Activated T-cell treated with anti-CD3 and anti-CD28 coated beads for 24 hours (primary cell): Measurements from ENCODE around the gene ATP9B.

ENCODE experiments used
- DNase-seq: peaks from one replicate; pipeline ENCODE4 v3.0.0-alpha.2; 2020; ENCODE audit warnings: low read depth

Gene ATP9B, protein sequence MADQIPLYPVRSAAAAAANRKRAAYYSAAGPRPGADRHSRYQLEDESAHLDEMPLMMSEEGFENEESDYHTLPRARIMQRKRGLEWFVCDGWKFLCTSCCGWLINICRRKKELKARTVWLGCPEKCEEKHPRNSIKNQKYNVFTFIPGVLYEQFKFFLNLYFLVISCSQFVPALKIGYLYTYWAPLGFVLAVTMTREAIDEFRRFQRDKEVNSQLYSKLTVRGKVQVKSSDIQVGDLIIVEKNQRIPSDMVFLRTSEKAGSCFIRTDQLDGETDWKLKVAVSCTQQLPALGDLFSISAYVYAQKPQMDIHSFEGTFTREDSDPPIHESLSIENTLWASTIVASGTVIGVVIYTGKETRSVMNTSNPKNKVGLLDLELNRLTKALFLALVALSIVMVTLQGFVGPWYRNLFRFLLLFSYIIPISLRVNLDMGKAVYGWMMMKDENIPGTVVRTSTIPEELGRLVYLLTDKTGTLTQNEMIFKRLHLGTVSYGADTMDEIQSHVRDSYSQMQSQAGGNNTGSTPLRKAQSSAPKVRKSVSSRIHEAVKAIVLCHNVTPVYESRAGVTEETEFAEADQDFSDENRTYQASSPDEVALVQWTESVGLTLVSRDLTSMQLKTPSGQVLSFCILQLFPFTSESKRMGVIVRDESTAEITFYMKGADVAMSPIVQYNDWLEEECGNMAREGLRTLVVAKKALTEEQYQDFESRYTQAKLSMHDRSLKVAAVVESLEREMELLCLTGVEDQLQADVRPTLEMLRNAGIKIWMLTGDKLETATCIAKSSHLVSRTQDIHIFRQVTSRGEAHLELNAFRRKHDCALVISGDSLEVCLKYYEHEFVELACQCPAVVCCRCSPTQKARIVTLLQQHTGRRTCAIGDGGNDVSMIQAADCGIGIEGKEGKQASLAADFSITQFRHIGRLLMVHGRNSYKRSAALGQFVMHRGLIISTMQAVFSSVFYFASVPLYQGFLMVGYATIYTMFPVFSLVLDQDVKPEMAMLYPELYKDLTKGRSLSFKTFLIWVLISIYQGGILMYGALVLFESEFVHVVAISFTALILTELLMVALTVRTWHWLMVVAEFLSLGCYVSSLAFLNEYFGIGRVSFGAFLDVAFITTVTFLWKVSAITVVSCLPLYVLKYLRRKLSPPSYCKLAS

DNA sequence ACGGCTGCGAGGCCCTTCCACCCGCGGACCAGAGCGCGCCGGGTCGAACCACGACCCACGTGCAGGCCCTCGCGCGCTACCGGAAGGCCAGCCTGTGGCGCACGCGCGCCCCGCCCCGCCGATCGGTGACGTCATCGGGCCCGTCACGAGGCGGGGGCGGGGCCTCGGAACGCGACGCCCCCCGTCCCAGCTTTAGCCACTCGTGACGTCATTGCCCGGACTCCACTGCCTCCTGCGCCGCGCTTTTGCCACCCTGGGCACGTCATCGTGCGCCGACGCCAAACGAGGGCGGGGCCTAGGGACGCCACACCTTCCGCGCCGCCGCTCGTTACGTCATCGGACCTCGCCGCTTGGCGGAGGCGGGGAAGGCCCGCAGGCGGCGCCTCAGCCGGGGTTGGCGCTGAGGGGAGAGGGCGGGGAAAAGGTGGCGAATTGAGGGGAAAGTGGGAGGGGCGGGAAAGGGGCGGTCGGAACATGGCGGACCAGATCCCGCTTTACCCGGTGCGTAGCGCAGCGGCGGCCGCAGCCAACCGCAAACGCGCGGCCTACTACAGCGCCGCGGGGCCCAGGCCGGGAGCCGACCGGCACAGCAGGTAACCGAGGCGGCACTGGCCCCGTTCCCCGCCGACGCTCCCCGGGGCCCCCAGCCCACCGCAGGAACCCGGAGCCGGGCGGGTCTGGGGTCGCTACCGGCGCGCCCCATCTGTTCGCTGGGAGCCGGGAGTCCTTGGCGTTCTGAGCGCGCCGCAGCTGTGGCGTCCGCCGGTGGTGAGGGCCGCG, at the start of gene ATP9B:
Gene ATP9B (plus strand): TSS at position 458 of the 780 bp plus-strand sequence. CDS start 17 bp downstream, at position 475.
- DNase-seq: peak; percentile 99

DNA sequence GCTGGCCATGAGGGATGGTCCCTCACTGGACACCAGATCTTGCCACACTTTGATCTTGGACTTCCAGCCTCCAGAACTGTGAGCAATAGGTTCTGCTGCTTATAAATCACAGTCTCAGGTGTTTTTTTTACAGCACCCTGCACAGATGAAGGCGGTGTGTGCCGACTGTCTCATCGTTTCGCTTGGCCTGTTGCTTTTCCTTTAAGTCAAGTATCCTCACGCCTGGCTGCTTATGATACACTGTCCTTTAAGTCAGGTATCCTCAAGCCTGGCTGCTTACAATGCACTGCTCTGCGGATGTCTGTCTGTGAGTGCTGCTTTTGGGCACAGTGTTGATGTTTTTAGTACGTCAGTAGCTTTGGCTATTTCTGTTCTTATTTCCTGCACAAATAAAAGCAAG, 49.3 kb upstream of the ATP9B start:
- DNase-seq: no peak

DNA sequence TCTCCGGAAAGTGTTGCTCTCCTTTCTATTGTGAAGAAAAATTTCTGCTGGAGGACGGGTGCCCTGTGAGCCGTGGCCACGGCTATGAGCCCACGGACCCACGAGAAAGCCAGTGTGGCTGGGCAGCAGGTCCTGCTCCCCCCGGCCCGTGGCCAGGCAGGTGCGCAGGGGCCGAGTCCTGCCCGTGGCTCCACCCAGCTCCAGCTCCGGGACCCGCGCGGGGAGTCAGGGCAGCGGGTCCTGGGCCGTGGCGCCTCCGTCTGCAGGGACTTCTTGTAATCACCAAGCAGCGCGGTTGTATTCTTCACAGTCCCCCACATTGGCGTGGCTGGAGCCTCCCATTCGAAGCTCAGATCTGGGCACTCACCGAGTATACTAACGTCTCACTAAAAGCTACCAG, 46.6 kb upstream of the ATP9B start:
- DNase-seq: no peak

DNA sequence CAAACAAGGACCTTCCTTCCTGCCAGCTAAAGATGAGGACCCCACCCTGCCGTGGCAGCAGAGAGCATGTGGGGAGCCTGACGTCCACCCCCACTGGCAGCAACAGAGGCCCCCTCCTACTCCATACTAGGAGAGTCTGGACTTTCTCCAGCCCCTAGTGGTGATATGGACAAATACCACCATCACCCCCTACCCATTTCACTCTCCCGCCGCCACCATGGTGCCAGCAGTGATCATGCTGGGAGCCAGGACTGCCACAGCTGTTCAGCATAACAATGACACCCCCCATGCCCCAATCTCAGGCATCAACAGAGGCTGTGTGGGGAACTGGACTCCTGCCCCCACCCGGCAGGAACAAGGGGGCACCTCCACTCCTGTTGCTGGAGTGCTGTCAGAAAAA, 42.7 kb upstream of the ATP9B start:
- no peak for DNase-seq

DNA sequence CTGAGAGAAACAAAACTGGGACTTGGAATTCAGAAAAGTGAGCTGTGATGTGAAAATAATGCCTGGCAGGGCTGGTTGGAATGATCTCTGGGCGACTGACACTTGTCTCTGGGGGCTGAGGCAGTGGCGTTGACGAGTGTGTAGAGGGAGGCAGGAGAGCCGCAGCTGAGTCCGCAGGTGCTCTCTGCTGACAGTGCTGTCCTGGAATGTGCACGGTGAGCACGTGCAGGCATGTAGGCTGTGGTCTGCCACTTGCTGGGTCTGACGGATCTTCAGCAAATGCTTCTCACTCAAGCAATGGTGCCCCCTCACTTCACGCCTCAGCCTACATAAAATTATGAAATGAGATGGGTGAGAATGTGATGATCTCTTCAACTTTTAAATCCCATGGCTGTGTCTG, 38.5 kb upstream of the ATP9B start:
- DNase-seq: no peak

DNA sequence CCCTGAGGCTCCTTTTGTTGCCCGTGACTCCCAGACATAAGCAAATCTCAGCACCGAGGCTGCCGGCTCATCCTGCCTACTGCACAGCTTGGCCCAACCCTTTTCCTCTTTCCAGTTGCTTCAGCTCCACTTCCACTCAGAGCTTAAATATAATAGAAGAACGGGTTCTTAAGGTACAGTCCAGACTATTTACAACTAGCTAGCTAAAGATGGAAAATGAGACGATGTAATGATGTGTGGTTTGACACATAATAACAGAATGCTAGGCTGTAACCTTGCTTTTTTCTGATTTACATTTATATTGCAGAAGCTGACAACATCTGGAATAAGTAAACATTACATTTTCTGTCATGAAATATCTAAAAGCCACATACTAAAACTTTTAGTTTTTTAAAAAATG, 26.9 kb upstream of the ATP9B start:
- no peak for DNase-seq

DNA sequence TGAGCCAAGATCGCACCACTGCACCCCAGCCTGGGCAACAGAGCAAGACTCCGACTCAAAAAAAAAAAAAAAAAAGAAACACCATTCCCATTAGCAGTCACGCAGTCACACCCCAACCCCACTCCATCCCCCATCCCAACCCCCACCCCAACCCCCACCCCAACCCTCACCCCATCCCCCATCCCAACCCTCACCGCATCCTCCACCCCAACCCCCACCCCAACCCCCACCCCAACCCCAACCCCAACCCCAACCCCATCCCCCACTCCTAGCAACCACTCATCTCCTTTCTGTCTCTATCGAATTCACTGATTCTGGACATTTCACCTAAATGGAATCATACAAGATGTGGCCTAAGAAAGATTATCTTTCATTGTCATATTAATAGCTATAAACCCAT, 25.9 kb upstream of the ATP9B start:
- DNase-seq: no peak

DNA sequence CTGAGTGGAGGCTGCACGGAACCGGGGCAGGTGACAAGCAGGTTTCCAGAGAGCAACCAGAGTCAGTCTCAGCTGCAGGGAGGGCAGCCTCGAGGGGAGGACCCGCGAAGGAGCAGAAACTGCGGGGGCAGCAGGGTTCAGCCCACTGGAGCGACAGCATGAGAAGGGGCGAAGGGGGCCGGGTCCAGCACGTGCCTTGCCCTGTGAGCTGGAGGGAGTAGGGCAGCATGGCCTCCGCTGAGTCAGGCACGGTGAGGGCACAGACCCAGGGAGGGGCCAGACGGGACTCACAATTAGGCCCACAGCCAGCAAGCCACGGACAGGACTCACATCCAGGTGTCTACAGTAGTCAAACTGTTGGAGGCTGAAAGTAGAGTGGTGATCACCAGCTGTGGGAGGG, 22.7 kb upstream of the ATP9B start:
- no peak for DNase-seq

DNA sequence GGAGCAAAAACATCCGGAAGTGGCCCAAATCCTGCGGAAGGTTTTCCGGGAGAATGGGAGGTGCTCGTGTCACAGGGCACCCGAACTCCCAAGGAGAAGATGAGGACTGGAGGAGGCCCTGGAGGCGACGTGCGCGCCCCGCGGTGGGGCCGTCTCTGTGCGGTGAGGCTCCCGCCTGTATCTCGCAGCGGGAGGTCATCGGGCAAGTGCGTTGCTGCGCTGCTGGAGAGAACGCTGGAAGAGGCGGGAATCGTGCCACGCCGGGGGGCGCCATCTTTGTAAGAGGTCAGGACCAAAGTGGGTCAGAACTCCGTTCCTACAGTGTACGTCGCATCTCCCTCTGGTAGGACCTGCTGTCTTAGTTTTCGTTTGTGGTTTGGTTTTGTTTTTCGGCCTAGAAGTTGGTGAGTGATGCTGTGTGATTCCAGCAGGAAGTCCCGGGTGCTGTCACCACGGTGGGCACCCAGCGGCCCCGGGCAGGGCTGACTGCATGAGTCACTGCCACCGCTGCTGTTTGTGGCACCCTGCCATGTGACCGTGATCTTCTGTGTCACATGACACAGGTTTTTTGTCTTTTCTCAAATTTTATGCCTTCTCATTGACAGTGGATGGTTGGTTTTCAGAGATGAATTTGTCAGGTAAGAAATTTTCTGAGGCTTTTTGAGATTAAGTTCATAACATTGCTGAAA, 21.5 kb upstream of the ATP9B start:
- DNase-seq: no peak

DNA sequence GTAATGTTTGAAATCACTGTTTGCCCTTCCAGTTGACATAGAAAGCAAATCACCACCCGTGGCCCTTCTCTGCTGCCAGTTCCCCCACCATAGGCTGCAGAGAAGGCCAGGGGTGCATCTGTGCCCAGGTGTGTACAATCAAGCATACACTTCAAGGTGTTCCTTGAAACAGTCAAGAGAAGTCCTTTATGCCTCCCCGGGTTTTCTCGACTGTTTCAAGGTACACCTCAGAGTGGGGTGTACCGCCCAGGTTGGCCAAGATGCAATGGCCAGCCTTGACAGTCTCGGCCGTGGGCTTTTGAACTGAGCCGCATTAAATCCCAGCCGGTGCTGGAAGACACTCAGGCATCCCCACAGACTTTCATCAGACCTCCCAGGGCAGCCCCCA, 21.0 kb upstream of the ATP9B start:
- no peak for DNase-seq

DNA sequence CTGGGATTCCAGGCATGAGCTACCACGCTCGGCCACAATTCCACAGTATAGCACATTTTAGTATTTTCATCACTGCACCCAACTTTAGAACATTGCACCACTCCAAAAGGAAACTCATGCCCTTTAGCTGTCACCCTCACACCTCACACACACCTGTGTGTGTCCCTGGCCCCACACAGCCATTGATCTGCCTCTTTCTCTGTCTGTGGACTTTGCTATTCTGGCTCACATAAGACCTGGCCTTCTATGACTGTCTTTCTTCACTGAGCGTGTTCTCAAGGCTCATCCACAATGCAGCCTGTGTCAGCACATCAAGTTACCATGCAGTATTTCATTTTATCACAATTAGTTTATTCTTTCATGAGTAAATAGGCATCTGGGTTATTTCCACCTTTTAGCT, 19.7 kb upstream of the ATP9B start:
- DNase-seq: no peak

DNA sequence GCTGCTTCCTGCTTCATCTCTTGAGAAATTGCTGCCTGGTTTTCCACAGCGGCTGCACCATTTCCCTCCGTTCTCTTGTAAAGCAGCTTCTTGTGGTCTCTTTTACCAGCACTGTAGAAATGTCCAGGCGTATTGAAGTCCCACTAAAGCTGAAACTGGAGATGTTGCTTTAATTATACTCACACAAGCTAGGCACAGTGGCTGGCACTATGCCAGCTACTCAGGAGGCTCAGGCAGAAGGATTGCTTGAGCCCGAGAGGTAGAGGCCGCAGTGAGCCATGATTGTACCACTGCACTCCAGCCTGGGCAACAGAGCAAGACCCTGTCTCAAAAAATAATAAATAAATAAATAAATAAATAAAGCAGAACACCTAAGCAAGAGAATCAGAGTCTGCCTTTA, 19.2 kb upstream of the ATP9B start:
- DNase-seq: no peak

DNA sequence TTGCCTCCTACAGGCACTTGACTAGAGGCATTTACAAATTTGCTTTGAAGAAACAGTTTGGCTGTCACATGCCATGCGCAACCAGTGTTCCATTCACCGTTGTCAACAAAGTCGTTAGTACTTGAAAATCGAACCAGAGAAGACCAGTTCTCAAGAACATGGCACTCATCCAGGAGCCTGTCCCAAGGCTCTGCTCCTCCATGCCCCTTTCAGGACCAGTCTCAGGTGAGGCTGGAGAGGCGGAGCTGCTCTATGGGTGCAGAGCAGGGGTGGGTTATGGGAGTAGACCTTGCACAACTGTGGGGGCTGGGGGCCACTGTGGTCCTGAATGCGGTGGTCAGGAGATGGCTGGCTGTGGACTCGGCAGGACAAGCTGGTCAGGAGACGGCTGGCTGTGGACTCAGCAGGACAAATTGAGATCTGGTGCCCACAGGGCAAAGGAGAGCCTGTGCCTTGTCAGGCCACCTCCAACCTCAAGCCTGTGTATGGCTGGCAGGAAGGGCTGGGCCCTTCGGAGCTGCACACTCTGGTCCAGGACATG, 12.3 kb upstream of the ATP9B start:
- DNase-seq: no peak

DNA sequence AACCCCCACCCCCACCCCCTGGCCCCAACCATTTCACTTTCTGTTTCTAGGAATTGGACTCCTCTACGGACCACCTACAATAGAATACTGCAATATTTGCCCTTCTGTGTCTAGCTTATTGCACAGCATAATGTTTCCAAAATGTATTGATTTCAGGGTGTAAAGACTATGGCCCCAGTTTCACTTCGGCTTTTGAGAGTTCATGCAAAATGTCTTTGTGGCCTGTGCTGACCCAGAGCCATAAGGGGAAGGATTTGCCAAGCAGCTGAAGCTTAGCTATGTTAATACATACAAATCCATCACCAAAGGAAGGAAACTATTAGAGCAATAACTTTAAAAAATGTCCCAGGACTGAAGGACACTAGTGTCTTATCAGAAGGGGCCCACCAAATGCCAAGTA, 11.2 kb upstream of the ATP9B start:
- DNase-seq: no peak

DNA sequence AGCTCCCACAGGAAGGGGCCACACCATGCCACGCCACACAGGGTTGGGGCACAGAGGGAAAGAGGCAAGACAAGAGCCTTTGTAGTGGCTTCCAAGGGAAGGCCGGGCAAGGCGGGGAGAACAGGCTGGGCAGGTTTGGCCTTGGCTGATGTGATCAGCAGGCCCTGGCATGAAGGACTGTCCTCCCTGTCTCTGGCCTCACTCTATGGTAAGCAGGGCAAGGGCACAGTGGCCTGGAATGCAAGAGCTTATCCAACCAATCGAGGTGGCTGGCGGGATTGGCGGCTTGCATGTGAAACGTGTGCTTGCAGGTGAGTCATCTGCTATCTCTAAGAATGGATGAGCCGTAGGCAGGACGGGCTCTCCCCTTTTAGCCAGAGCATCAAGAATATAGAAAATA, 6.4 kb upstream of the ATP9B start:
- DNase-seq: no peak

DNA sequence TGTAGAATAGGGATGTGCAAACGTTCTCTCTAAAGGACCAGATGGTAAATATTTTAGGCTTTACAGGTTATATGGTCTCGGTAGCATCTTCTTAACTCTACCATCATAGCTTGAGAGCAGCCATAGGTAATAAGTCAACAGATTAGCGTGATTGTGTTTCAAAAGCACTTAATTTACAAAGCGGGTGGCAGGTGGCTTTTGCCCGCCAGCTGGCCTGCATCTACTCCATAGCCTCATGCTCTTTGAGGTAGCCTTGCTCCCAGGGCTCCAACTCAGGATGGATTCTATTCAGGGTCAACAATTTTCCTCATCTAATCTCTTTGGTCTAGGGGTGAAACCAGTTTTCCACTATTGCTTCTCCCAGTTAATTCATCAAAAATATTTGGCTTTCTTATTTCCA, 5.0 kb upstream of the ATP9B start:
- no peak for DNase-seq

DNA sequence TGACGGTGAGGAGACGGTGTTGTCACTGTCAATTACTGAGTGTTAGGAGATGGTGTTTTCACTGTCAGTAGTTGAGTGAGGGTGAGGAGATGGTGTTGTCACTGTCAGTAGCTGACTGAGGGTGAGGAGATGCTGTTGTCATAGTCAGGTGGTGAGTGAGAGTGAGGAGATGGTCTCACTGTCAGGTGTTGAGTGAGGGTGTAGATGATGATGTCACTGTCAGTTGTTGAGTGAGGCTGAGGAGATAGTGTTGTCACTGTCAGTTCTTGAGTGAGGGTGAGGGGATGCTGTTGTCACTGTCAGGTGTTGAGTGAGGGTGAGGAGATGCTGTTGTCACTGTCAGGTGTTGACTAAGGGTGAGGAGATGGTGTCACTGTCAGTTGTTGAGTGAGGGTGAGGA, 3.4 kb upstream of the ATP9B start:
- DNase-seq: no peak

DNA sequence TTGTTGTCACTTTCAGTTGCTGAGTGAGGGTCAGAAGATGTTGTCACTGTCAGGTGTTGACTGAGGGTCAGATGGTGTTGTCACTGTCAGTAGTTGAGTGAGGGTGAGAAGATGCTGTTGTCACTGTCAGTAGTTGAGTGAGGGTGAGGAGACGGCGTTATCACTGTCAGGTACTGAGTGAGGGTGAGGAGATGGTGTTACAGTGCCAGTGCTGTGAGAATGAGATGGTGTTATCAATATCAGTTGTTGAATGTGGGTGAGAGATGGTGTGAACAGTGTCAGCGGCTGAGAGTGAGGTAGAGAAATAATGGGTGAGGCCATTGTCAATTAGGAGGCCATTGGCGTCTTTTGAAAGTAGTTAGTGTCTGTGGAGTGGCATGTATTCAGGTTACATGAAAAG, 1.6 kb upstream of the ATP9B start:
- DNase-seq: no peak

DNA sequence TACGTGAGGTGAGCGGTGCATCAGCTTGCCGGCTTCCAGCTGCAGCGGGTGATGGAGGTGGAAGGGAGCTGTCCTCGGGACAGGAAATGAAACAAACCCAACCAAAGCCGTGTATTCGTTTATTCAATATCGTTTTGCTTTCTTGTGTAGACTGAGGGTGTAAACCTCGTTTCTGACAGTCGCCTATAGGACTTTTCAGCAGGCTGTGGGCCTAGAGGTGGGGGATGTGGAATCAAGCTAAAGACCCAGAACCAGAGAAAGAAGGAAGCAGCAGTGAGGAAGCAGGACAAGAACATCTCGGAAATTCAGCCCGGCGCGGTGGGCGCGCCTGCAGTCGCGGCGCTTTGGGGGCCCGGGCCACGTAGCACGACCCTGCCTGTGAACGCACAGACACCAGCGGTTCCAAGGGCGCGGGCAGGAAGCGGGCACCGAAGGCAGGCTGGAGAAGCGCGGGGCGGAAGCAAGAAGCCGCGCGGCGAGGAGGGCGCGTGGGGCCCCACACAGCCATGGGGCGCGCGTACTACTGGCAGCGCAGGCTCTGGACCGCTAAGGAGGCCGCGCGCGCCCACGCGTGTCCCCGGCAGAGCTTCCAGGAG, 755 bp upstream of the ATP9B start:
- DNase-seq: peak; percentile 16

DNA sequence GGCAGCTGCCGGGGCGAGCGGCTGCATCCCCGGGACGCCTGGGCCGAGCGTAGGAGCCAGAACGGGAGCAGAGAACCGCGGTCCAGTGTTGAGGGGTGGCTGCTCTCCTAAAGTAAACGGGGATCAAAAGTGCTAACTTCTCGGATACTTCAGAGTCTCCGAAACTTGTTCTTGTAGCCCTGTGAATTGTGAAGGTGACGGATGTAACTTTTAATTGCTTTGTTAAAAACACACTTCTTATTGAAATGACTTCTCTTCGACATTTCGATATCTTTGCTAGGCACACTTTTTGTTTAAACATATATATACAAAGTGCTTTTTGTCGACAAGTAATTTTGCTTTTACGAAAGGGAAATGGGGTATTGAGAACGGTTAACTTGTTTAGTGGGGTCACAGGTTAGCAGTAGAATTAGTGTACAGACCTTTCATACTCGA, 540 bp downstream of the ATP9B start:
- DNase-seq: no peak

DNA sequence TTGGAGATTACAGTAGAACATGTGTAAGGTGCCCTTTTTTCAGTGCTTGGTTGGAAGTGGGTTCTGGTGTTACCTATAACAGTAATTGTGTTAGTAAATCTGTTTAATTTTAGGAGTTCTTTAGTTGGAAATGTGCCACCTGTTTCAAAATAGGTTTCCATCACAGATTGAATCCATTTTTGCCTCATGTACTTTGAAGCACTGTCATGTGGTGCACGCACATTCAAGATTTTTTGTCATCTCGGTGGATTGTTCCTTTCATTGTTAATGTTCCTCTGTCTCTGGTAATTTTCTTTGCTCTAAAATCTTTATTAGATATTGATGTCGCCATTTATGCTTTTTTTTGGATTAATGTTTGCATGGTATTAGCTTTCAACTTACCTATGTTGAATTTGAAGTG, 1.3 kb downstream of the ATP9B start:
- DNase-seq: no peak
